ENCODE measurements around the gene NBPF11. TPM values are rescaled to one million over a fixed set of nuclear protein-coding genes. Genes with fewer than 3 reads are reported as not detected.
"Not testable (repeated sequence)": the region's sequence is repeated elsewhere in the genome, so short reads cannot be mapped to it uniquely, and the experiment has no call there.

The NBPF11 gene
- total RNA-seq, 1 experiment from 2014 or later: 5.7 TPM

- not testable (repeated sequence) for H3K4me3 ChIP-seq, H3K36me3 ChIP-seq, DNase-seq
These were observed 56.3 kb downstream of the NBPF11 start for GRCh38 chr1:148095732-148096131.

GRCh38 chr1:148086196-148086595 is 65.9 kb downstream of the NBPF11 start:
- peak in 1 of 2 experiments; percentile 17 for DNase-seq
- not testable (repeated sequence) for H3K27me3 ChIP-seq; H3K4me3 ChIP-seq; H3K27ac ChIP-seq; H3K9me3 ChIP-seq (replicated peaks); H3K36me3 ChIP-seq; H3K4me1 ChIP-seq

More at GRCh38 chr1:148095732-148096131, 56.3 kb downstream of the NBPF11 start:
- H3K9me3 ChIP-seq (replicated peaks); H3K27me3 ChIP-seq; H3K27ac ChIP-seq; H3K4me1 ChIP-seq: not testable (repeated sequence)

- not testable (repeated sequence) for H3K27me3 ChIP-seq; H3K27ac ChIP-seq; DNase-seq; H3K36me3 ChIP-seq; H3K4me1 ChIP-seq; H3K4me3 ChIP-seq; H3K9me3 ChIP-seq (replicated peaks)
These were observed 70.9 kb downstream of the NBPF11 start for GRCh38 chr1:148081205-148081604.

- not testable (repeated sequence) for DNase-seq; H3K4me3 ChIP-seq; H3K27me3 ChIP-seq; H3K36me3 ChIP-seq; H3K4me1 ChIP-seq; H3K9me3 ChIP-seq (replicated peaks); H3K27ac ChIP-seq
These were observed 73.2 kb downstream of the NBPF11 start for GRCh38 chr1:148078632-148079519.

- not testable (repeated sequence) for H3K4me1 ChIP-seq; H3K27me3 ChIP-seq; H3K36me3 ChIP-seq; H3K9me3 ChIP-seq (replicated peaks); H3K27ac ChIP-seq; DNase-seq; H3K4me3 ChIP-seq
These were observed 74.0 kb downstream of the NBPF11 start for GRCh38 chr1:148078090-148078489.

- not testable (repeated sequence) for H3K4me3 ChIP-seq; H3K36me3 ChIP-seq; H3K9me3 ChIP-seq (replicated peaks); DNase-seq; H3K4me1 ChIP-seq; H3K27ac ChIP-seq; H3K27me3 ChIP-seq
These were observed 74.6 kb downstream of the NBPF11 start for GRCh38 chr1:148077458-148077857.

- not testable (repeated sequence) for H3K36me3 ChIP-seq; H3K27ac ChIP-seq; H3K9me3 ChIP-seq (replicated peaks); DNase-seq; H3K27me3 ChIP-seq; H3K4me3 ChIP-seq; H3K4me1 ChIP-seq
These were observed 78.7 kb downstream of the NBPF11 start for GRCh38 chr1:148073392-148073791.

GRCh38 chr1:148068606-148069005 is 83.5 kb downstream of the NBPF11 start:
- not testable (repeated sequence) for DNase-seq; H3K4me1 ChIP-seq; H3K4me3 ChIP-seq; H3K27ac ChIP-seq; H3K27me3 ChIP-seq; H3K36me3 ChIP-seq; H3K9me3 ChIP-seq (replicated peaks)

GRCh38 chr1:148068201-148068600 is 83.9 kb downstream of the NBPF11 start:
- H3K9me3 ChIP-seq (replicated peaks); DNase-seq; H3K27ac ChIP-seq; H3K27me3 ChIP-seq; H3K36me3 ChIP-seq; H3K4me1 ChIP-seq; H3K4me3 ChIP-seq: not testable (repeated sequence)

- H3K27me3 ChIP-seq; DNase-seq; H3K4me1 ChIP-seq; H3K27ac ChIP-seq; H3K9me3 ChIP-seq (replicated peaks); H3K4me3 ChIP-seq; H3K36me3 ChIP-seq: not testable (repeated sequence)
These were observed 91.8 kb downstream of the NBPF11 start for GRCh38 chr1:148060294-148060701.

- not testable (repeated sequence) for H3K27me3 ChIP-seq; H3K36me3 ChIP-seq; H3K9me3 ChIP-seq (replicated peaks); H3K27ac ChIP-seq; H3K4me3 ChIP-seq; H3K4me1 ChIP-seq
- DNase-seq: peak; percentile 47 to 54
These were observed 94.7 kb downstream of the NBPF11 start for GRCh38 chr1:148057384-148057783.

Other genes with a start within 250 kb of the NBPF11 start
- not detected in 2 replicates for gene GJA8, start 249.5 kb downstream of the NBPF11 start, total RNA-seq (2014; rRNA removed; shearing (Covaris generic))
- 28.3 and 29.7 TPM in 2 replicates for gene GPR89B, start 223.9 kb downstream of the NBPF11 start, total RNA-seq (2014; rRNA removed; shearing (Covaris generic))